ENCODE data around the gene FHL1. TPM values are rescaled to one million over a fixed set of nuclear protein-coding genes. Genes with fewer than 3 reads are reported as not detected.

Gene FHL1
- polyA plus RNA-seq, 4 donors, result 8.7 to 97.5 (median 62.1) TPM

- FAIRE-seq, result no peak
- no peak overlapping the region for H3K27ac ChIP-seq (ENCODE audit: low read depth in 1 of 3, low read length in 2 of 3)
- no peak overlapping the region for H3K4me3 ChIP-seq (ENCODE audit: low read depth in 1 of 3, low read length in 3 of 3)
- H3K4me1 ChIP-seq (ENCODE audit: control insufficient read depth in 3 of 3, insufficient read depth in 2 of 3, low read depth in 1 of 3, low read length in 2 of 3), result no peaks in the 10 kb centered on the region
- no peak for DNase-seq
- no peaks in the 10 kb centered on the region for H3K36me3 ChIP-seq (ENCODE audit: control insufficient read depth in 3 of 3, insufficient read depth in 2 of 3, low read depth in 1 of 3, low read length in 3 of 3)
- H3K27me3 ChIP-seq (ENCODE audit: control insufficient read depth in 3 of 3, insufficient read depth in 3 of 3, low read length in 3 of 3), result no peaks in the 10 kb centered on the region
- no peaks in the 10 kb centered on the region for H3K9me3 ChIP-seq (ENCODE audit: control insufficient read depth in 2 of 2, insufficient read depth in 1 of 2, low read depth in 1 of 2, low read length in 1 of 2)
Measured at GRCh38 chrX:136260776-136261175, 113.4 kb downstream of the FHL1 start.

Other genes starting within 250 kb of the FHL1 start
- gene MMGT1, start 173.5 kb upstream of the FHL1 start, polyA plus RNA-seq, result 10 to 100 TPM in 2 of 4 donors, 1 to 10 TPM in 2; 2.9 to 23.7 (median 10.0) TPM
- 10 to 100 TPM in 2 of 4 donors, 1 to 10 TPM in 2; 7.0 to 11.0 (median 9.1) TPM for gene SLC9A6, start 162.1 kb upstream of the FHL1 start, polyA plus RNA-seq
- gene MAP7D3, start 103.9 kb downstream of the FHL1 start, polyA plus RNA-seq, result 1 to 10 TPM in 2 of 4 donors, under 1 TPM in 1, not detected in 1; 0.81 to 3.0 (median 2.7) TPM
- gene ADGRG4, start 153.4 kb downstream of the FHL1 start, polyA plus RNA-seq, result 1 to 10 TPM in 1 of 4 donors, under 1 TPM in 3; 0.43 to 2.7 (median 0.63) TPM

Measured in small intestine (tissue), 7 donors.